Activated CD8-positive, alpha-beta T cell treated with anti-CD3 and anti-CD28 coated beads for 36 hours (primary cell): ENCODE measurements around the gene PTGES2. TPM values are rescaled to one million over a fixed set of nuclear protein-coding genes. Genes with fewer than 3 reads are reported as not detected.
A peak's percentile ranks its signal among the peaks of the same experiment; 100 is the strongest.
"Not testable (repeated sequence)": the region's sequence is repeated elsewhere in the genome, so short reads cannot be mapped to it uniquely, and the experiment has no call there.

ENCODE experiments used
- ATAC-seq: fragments of 200-7000 bp; cut with Tn5 transposase; one replicate; pipeline ENCODE4 v1.10.0; 2021; ENCODE audit warnings: mild to moderate bottlenecking, moderate library complexity
- CTCF ChIA-PET: fragments of 350-600 bp; sonication (Branson Sonifier 250); formaldehyde crosslinking; loops from one replicate; lab custom pipeline; 2021; ENCODE audit warnings: antibody characterized with exemption; lab: Charles Lee
- POLR2A ChIA-PET: fragments of 350-600 bp; sonication (Branson Sonifier 250); formaldehyde crosslinking; loops from one replicate; lab custom pipeline; 2021; ENCODE audit warnings: antibody characterized with exemption; lab: Charles Lee
- DNase-seq: peaks from one replicate; pipeline ENCODE4 v3.0.0-alpha.2; 2020
- H3K27ac Mint-ChIP-seq: one replicate; pipeline ENCODE4 v1.8.0; 2021; ENCODE audit warnings: mild to moderate bottlenecking, mixed read lengths
- H3K27me3 Mint-ChIP-seq: one replicate; pipeline ENCODE4 v1.8.0; 2021; ENCODE audit warnings: mixed read lengths
- H3K36me3 Mint-ChIP-seq: one replicate; pipeline ENCODE4 v1.8.0; 2021; ENCODE audit warnings: low read depth, mixed read lengths
- H3K4me1 Mint-ChIP-seq: one replicate; pipeline ENCODE4 v1.8.0; 2021; ENCODE audit warnings: low read depth, mixed read lengths
- H3K4me3 Mint-ChIP-seq: one replicate; pipeline ENCODE4 v1.8.0; 2021; ENCODE audit warnings: mild to moderate bottlenecking, moderate library complexity, mixed read lengths
- H3K9me3 Mint-ChIP-seq: one replicate; pipeline ENCODE4 v1.8.0; 2021; ENCODE audit warnings: mixed read lengths
- CTCF ChIP-seq: fragments of 200-600 bp; IDR thresholded peaks from one replicate; pipeline ENCODE4 v1.8.0; 2022; ENCODE audit warnings: antibody characterized with exemption, mild to moderate bottlenecking
- intact Hi-C: fragments of 100-400 bp; cut with micrococcal nuclease; formaldehyde crosslinking; loops from one replicate; pipeline ENCODE4 v1.10.0; 2022
- total RNA-seq, 2 experiments: library from RNA; stranded (reverse); gene quantifications; one replicate each; pipeline ENCODE4 v1.2.3, GENCODE V29; 2021

The PTGES2 gene
- total RNA-seq, 2 experiments from 2014 or later = 40.8 to 49.5 TPM

- H3K36me3 Mint-ChIP-seq = peaks cover 25% of the 10 kb centered on the region
- H3K27me3 Mint-ChIP-seq = no peaks in the 10 kb centered on the region
- POLR2A ChIA-PET = interaction anchor here (1.1 to 2.4 kb wide), 2 partner anchors 11 to 15 kb away, joined by 3 to 7 read pairs; partner anchors contain the start of gene NAIF1
- ATAC-seq (peak; percentile 34), DNase-seq (no peak)
- intact Hi-C loops = no loop called here
- no peak for TF ChIP-seq CTCF
- peak overlapping the region; percentile 46 for H3K27ac Mint-ChIP-seq
- H3K4me3 Mint-ChIP-seq = no peak overlapping the region
- H3K9me3 Mint-ChIP-seq = no peaks in the 10 kb centered on the region
- CTCF ChIA-PET = interaction anchor here (1.0 to 1.3 kb wide), 4 partner anchors 8 to 134 kb away, joined by 3 to 7 read pairs (median 4); no protein-coding TSS in a partner anchor
- peaks cover 50% of the 10 kb centered on the region for H3K4me1 Mint-ChIP-seq
Measured at GRCh38 chr9:128077847-128078503, 49.6 kb downstream of the PTGES2 start.

GRCh38 chr9:128073253-128073886 is 54.2 kb downstream of the PTGES2 start:
- no peaks in the 10 kb centered on the region for H3K9me3 Mint-ChIP-seq
- no peak overlapping the region for H3K4me3 Mint-ChIP-seq
- TF ChIP-seq CTCF = no peak
- intact Hi-C loops = no loop called here
- DNase-seq (no peak), ATAC-seq (no peak)
- peak overlapping the region; percentile 87 for H3K27ac Mint-ChIP-seq
- H3K4me1 Mint-ChIP-seq = peaks cover 50% of the 10 kb centered on the region
- no peaks in the 10 kb centered on the region for H3K27me3 Mint-ChIP-seq
- peaks cover 29% of the 10 kb centered on the region for H3K36me3 Mint-ChIP-seq
- ChIA-PET POLR2A (interaction anchor here (1.5 to 3.0 kb wide), 2 partner anchors 19 to 92 kb away, joined by 7 to 10 read pairs; partner anchors contain the start of gene EEIG1), CTCF (interaction anchor here (0.8 to 2.5 kb wide), 9 partner anchors 11 to 131 kb away, joined by 3 to 12 read pairs (median 5); no protein-coding TSS in a partner anchor)

GRCh38 chr9:128072144-128073021 is 55.1 kb downstream of the PTGES2 start:
- ChIA-PET POLR2A (interaction anchor here (0.8 to 3.0 kb wide), 6 partner anchors 17 to 136 kb away, joined by 3 to 10 read pairs (median 4); partner anchors contain the start of gene EEIG1), CTCF (interaction anchor here (0.8 to 2.5 kb wide), 14 partner anchors 10 to 130 kb away, joined by 3 to 12 read pairs (median 4); no protein-coding TSS in a partner anchor)
- ATAC-seq = no peak
- Mint-ChIP-seq H3K4me1 (peaks cover 40% of the 10 kb centered on the region), H3K27me3 (no peaks in the 10 kb centered on the region), H3K36me3 (peaks cover 25% of the 10 kb centered on the region), H3K27ac (peak overlapping the region; percentile 87), H3K9me3 (no peaks in the 10 kb centered on the region), H3K4me3 (peak overlapping the region; percentile 63)
- DNase-seq = peak; percentile 82
- no peak for TF ChIP-seq CTCF
- intact Hi-C loops = no loop called here

- ChIA-PET POLR2A (interaction anchor here (0.8 to 3.0 kb wide), 4 partner anchors 16 to 135 kb away, joined by 3 to 10 read pairs (median 4); no protein-coding TSS in a partner anchor), CTCF (interaction anchor here (0.8 to 2.0 kb wide), 5 partner anchors 10 to 93 kb away, joined by 3 to 12 read pairs (median 3); no protein-coding TSS in a partner anchor)
- Mint-ChIP-seq H3K4me3 (peak overlapping the region; percentile 63), H3K27ac (peak overlapping the region; percentile 87), H3K4me1 (peaks cover 35% of the 10 kb centered on the region), H3K36me3 (peaks cover 21% of the 10 kb centered on the region)
- ATAC-seq, DNase-seq, H3K27me3 Mint-ChIP-seq, H3K9me3 Mint-ChIP-seq, intact Hi-C loops: not testable (repeated sequence)
Measured at GRCh38 chr9:128071475-128071874, 56.1 kb downstream of the PTGES2 start.
